GM21367 (cell line): ENCODE data around the gene SND1.

Source experiments
- ATAC-seq: cut with Tn5 transposase; IDR thresholded peaks from one replicate; pipeline ENCODE4 v1.9.1; 2021; ENCODE audit not compliant: unreplicated experiment

The SND1 gene

DNA sequence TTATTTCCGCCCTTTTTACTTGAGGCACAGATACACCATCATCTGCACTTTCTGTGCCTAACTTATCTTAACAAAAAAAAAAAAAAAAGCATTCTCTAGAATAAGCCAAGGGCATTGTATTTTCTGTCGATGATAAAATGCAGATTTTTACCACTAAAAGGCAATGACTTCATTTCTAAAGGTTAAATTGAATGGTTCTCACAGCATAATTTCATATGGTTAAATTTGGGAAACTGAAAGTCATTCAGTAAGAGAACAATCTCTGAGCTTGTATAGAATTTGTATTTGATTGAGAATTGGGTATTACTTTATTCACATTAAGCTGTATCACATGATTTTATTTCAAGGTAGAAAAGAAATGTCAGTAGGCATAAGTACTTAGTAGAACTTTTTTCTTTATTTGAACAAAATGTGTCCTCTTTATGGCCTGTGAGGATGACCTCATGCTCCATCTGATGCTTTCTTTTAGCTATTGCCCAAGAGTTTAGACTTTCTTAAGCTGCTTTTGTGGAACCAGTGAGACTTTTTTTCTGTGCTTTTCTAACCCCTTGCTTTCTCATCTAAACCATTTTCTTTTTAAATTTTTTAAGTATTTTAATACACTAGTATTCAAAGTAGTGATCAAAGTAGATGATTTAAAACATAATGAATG, 268.9 kb downstream of the SND1 start:
- ATAC-seq = no peak

DNA sequence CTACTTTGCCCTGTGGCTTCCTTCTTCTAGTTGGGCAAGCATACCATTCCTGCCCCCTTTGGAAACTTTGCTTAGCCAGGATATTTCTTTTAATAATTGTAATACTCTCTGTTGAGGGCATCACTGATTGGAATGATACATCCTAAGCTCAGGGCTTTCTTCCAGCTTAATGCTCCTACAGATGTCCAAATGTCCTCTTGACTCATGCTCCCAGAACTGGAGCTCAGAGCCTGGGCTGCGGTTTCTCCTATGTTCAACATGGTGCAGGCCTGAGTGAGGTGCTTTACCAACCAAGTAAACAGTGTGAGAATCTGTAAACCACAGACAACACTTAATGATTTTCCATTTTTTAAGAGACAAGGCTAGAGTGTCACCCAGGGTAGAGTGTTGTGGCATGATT, 270.7 kb downstream of the SND1 start:
- no peak for ATAC-seq

DNA sequence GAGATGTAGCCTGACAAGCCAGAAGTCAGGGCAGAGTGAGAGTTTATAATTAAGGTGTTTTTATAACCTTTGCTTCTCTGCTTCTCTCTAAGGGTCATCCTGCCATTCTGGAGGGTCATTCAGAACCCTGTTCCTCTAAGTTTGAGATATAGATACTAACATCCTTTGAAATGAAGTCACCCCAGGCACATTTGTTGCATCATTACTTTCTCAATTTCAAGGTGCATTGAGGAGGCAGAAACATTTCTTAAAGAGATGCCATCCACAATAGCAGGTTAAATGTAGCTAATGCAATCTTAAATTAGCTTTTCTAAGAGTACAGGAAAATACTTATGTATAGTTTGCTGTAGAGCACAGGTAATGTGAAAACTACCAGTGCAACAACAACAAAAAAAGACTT, 272.9 kb downstream of the SND1 start:
- no peak for ATAC-seq

DNA sequence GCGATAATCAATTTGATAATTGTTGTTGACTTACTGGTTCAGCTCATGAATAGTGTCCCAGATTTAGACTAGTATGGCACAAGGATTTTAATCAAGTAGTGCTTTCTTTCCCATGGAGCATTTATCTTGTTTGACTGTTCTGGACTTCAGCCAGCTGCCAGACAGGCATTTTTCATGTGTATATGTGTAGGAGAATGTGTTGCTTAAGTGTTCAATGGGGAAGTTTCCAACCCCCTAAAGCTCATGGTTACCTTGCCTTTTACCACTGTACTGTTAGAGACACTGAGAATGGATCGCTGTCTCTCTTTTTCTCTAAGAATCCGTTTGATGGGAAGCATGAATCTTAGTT, 275.3 kb downstream of the SND1 start:
- no peak for ATAC-seq

DNA sequence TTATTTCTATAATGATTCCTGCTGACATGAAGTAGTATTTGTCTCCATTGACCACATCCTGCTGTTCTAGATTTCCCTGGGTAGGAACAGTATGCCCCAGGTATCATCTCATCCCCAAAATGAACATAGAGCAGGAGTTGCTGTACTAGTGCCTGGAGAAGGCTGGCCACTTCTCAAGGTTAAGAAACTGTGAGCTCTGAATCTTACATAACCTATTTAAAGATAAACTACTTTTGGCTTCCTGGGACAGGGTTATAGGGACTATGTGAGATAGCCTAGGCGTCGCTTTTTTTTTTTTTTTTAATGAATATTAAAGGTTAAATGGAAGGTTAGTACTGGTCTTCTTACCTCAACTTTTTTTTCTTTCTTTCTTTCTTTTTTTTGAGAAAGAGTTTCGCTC, 276.2 kb downstream of the SND1 start:
- ATAC-seq = no peak

DNA sequence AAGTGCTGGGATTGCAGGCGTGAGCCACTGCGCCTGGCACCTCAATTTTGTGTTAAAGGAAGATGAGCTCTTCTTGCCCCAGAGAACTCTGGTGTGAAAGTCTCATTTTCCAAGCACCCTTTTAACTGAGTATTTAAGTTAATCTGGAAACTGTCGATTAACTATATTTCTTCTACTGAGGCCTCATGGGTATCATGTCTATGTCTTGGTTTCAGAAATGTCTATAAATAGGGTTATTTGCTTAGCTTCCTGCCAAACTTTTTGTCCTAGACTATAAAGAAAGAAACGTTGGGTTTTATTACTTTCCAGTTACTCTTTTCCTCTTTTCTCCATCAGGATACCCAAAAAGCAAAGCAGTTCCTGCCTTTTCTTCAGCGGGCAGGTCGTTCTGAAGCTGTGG, 276.9 kb downstream of the SND1 start:
- no peak for ATAC-seq

DNA sequence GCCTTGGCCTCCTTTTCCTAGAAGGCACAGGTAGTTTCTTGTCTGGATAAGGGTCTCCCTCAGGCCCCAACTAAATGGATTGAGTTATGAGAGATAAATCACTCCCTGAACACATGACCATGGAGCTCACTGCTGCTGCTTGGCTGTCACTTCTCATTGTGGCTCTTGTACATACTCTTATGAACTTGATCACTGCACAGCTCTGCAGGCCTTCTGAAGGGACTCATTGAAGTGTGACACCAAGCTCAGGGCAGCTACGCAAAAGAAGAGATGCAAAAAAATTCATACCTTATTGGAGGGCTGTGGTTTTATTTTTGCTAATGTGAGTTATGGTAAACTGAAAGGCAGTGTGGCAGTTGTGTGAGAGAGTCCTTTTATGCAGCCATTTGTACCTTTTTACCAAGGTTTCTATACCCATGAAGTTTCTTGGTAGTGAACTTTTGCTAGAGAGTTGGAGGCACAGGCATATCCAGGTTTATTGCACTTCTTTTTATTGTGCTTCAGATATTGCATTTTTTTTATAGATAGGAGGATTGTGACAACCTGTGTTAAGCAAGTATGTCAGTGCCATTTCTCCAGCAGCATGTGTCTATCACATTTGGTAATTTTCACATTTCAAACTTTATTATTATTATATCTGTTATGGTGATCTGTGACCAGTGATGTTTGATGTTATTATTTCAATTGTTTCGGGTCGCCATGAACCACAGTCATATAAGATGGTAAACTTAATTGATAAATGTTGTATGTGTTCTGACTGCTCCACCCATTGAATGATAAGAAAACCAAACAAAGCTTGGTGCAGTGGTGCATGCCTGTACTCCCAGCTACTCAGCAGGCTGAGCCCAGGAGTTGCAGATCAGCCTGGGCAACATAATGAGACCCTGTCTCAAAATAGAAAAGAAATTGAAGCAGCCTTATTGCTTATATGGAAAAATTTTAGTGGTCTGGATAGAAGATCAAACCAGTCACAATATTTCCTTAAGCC, 278.6 kb downstream of the SND1 start:
- no peak for ATAC-seq

DNA sequence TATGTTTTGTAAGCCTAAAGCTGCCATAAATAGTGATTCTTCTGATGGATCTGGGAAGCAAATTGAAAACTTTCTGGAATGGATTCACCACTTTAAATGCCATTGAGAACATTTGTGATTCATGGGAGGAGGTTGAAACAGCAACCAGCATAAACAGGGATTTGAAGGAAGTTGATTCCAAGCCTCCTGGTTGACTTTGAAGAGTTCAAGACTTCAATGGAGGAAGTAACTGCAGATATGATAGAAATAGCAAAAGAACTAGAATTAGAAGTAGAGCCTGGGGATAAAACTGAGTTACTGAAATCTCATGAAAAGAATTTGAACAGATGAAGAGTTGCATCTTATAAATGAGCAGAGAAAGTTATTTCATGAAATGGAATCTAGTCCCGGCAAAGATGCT, 280.1 kb downstream of the SND1 start:
- no peak for ATAC-seq

DNA sequence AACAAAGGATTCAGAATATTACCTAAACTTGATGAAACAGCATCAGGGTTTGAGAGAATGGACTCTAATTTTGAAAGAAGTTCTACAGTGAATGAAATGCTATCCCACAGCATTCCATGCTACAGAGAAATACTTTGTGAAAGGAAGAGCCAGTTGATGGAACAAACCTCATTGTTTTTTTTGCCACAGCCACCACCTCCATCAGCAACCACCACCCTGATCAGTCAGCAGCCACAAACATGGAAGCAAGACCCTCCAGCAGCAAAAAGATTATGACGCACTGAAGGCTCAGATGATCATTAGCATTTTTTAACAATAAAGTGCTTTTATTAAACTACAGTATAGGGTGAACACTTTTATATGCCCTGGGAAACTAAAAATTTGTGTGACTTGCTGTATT, 280.5 kb downstream of the SND1 start:
- ATAC-seq = no peak

DNA sequence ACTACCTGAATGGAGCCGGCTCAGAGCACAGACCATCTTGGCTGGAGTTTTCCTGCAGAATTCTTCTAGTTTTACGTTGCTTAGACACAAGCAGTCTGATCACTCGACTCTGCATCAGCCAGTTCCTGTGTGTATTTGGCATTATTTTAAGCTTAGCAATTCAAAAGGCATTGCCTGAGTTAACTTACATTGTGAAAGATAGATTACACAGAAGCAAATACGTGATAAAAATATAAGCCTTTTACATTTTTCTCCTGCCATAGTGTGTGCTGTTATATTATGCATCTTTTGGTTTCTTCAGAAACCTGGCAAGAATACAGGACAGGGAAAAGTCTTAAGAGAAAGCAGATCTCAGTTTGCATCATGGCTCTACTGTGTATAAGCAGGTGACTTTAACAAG, 281.2 kb downstream of the SND1 start:
- ATAC-seq = no peak

DNA sequence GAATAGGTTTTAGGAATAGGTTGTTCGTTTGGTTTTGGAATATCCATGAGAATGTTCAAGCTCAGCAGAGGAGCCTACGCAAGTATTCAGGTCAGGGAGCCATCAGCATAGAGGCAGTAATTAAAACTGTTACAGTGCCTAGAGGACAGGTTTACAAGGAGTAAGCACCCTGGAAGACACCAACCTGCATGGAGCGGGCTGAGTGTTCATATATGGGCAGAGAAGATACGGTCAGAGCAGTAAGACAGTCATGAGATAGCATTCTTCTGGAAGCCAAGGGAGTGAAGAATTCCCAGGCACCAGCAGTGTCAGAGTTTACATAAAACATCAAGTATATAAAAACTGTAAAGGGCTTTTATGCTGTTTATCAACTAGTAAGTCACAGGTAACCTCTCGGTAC, 282.7 kb downstream of the SND1 start:
- no peak for ATAC-seq

DNA sequence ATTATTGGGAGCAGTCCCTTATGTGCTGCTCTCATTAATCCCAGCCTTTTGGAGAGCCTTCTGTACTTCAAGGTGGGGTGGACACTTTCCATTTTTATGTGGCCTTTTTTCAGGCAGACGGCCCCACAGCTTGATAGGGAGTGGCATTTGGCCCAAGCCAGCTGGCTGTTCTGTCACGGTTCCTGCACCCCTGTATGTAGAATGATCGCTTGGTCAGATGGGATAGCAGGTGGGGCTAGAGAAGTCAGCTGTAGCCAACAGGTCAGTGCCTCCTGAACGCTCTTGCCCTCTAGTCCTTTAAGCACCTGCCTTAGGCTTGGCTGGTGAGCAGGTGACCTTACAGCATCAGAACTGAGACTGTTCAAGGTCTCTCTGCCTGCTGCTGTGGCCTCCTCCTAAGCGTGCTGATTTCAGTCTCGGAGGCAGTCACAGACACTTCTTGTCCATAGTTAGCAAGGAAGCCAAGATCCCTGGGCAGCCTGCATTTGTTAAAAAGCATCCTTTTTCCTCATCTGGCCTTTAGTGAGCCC, 283.9 kb downstream of the SND1 start:
- no peak for ATAC-seq

DNA sequence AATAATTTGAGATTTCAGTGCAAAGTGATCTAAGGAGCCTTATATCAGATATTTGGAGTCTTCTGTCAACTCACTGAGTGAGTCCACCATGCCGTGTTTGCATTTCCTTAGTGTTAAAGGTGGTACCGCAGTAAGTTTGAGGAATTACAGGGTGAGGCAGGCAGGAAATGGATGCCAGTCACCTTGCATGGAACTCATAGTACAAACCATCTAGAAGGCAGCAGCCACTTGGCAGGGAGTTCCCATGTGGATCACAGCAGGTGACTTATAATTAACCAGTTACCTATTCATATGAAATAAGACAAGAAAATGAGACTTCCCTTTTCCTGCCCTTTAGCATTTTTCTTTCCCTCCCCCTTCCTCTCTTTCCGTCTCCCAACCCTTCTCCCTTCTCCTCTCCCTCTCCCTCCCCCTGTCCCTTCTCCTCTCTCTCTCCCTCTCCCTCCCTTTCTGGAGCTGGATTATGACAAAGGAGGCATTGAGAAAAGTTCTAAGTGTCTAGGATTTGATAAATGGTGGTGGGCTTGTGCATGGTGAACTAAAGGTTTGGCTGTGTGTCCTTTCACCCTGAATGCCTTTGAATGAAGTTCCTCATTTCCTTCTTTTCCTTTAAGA, 285.2 kb downstream of the SND1 start:
- ATAC-seq = no peak

DNA sequence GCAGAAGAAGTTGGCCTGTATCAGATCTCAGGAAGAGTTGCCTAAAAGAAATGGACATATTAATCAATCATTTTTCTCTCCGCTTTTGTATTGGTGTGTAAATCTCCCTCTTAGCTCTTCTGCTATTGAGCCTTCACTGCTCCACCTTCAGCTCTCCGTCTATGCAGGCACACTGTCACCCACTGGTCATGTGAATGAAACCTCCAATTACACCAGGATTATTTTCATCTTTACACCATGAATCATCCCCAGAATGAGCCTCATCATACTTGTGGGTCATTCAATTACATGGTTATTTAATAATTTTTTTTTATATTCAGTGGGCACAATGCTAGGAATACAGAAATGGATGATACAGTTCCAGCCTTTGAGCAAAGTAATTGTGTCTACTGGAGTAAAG, 286.6 kb downstream of the SND1 start:
- ATAC-seq = no peak

DNA sequence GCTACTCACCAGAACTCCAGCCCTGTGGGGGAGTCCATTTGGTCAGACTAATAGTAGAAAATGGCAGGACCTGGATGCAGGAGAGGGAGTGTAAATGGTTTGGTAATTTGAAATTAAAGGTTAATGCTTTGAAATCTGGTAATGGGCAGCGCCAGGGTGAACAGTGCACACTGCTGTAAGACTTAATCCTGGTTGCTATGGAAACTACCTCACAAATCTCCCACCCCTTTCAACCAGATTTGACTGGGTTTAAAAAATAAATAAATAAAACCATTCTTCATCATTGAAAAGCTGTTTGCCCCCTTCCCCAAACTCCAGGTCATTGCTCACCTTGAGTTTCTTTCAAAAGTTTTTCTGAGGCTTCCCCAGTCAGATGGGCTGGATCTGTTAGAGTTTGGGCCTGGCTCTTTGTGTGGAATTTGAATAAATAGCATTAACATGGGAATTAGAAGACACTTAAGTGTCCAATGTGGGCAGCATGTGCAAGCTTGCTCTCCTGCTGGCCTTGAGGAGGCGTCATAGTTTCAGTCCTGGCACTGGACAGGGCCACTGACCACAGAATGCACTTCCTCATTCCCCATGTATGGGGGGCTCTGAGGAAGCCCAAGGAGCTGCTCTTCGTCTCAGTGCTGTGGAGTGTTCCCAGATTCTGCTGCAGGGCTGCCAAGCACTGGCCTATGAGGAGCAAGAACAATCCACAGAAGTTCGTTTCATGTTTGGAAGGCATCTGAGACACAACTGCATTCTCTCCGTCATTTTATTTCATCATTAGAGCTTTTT, 288.6 kb downstream of the SND1 start:
- ATAC-seq = no peak

DNA sequence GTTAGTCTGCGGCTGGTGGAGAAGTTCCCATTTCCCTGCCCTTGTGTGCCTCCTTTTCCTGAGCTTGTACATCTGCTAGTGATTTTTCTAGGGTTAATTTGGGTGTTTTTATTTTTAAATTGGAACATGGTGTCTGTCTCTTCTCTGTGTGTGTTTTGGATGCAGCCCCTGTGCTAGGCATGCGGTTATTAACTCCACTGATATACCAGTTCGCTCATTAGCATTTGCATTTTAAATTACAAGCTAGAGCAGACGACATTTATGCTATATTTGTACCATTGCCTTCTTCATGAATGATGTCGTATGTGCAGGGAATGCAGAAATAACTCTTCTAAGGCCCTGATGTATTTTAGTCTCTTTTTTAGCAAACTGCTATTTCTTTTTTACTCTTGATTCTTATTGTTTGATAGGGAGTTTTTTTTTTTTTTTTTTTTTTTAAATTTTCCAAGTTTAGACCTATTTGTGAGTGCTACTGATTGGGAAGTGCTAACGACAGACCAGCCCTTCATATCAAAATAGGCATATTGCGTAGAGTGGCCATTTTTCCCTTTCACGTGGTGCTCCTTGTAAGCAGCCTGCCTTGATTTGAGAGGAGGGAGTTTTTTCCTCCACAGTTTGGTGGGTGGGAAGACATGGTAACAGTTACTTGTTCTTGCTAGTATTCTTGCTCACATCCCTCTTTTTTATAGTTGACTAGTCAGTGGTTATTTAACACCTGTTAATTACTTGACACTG, 289.6 kb downstream of the SND1 start:
- ATAC-seq = no peak

DNA sequence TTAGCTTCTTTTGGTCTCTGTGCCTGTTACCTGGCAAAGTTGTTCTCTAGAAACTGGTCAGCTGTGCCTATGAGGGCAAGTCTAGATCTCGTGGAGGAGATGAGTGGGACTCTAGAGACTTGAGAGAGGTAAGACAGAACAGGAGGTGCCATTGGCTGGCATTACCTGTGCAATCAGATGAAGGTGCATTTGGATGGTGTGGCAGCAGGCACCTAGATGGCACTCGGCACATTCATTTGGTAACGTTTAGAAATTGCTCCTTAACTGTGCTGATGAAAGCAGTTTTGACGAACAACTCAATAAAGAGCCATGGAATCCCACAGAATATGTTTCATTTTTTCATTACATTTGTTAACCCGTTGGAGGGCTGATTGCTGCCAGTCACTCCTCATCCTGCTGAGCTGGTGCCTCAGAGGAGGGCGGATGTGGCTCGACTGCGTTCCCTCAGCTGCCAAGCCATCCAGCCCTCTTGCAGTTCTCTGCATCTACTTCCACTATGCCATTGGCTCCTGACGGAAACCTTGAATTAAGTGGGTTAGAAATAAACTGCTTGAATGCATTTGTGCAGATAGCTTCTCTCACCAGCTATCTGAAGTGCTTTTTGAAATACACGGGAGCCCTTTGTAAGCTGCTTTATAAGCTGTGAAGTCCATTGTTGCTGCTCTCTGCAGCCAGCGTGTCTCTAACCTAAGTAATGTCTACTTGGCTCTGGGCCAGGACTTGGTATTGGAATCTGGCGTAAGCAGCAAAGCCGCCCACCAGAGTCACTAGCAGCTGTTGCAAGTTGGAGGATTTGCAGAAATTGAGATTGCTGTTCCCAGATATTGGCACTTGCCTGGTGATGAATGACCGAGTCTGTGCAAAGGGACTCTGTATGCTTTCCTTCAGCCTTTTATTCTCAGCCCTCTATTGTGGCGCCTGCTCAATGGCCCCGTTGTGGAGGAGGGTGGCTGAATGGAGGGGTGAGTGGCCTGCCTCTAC, 291.8 kb downstream of the SND1 start:
- no peak for ATAC-seq

DNA sequence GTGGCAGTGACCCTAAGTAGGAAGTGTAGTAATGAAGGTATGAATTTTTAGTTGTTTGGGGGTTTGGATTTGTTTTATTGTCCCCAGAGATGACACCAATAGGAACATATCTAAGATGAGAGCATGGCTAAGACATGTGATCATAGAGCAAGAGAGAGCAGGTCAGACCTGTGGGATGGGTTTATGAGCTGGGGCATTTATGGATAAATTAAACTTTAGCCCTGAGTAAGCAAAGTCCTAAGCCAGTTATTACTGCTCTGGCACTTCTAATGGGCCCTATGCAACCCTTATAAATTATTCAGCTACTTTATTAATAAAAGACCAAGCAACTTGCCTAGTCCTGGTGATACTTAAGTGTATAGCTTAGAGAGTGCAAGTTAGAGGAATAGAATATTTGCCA, 294.1 kb downstream of the SND1 start:
- ATAC-seq = no peak

DNA sequence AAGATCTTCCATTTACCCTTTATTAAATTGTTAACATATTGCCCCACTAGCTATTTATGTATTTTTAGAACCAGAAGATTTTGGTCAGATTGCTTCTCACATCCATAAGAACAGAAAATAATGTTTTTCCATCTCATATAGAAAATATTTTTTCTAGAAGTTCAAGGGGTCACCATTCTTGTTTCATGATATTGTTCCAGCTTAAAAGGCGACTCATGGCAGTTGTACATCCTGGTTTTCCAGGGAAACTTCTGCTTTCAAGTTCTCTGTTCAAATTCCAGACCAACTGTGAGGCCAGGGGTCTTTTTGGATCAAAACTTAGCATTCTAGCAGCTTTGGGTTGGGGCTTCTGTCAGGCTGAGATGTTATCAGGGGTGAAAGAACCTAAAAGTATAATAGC, 294.9 kb downstream of the SND1 start:
- ATAC-seq = no peak
